BLaER1 treated with 17β-estradiol and CSF1 and Interleukin-3, amounts not matched to agents 10 nM and 100 nM (cell line): ENCODE measurements around the gene HSPB6.

Source experiments
- H3K27ac ChIP-seq, 11 experiments: shearing (Covaris generic); formaldehyde crosslinking; 2 replicates each; pipeline ENCODE4 v1.8.1; 2022
- H3K27me3 ChIP-seq, 11 experiments: shearing (Covaris generic); formaldehyde crosslinking; 2 replicates each; pipeline ENCODE4 v1.8.1; 2022
- H3K36me3 ChIP-seq, 11 experiments: shearing (Covaris generic); formaldehyde crosslinking; 2 replicates each; pipeline ENCODE4 v1.8.1; 2022
- H3K4me1 ChIP-seq, 10 experiments: shearing (Covaris generic); formaldehyde crosslinking; 2 replicates each; pipeline ENCODE4 v1.8.1; 2022
- H3K4me2 ChIP-seq, 11 experiments: shearing (Covaris generic); formaldehyde crosslinking; 2 replicates each; pipeline ENCODE4 v1.8.1; 2022
- H3K4me3 ChIP-seq, 10 experiments: shearing (Covaris generic); formaldehyde crosslinking; 2 replicates each; pipeline ENCODE4 v1.8.1; 2022
- H3K9ac ChIP-seq, 11 experiments: shearing (Covaris generic); formaldehyde crosslinking; 2 replicates each; pipeline ENCODE4 v1.8.1; 2022
- H3K9me3 ChIP-seq, 11 experiments: shearing (Covaris generic); formaldehyde crosslinking; replicated peaks in 1 of 11; 2 replicates each; pipeline ENCODE4 v1.8.1; 2022
- H4K20me1 ChIP-seq, 11 experiments: shearing (Covaris generic); formaldehyde crosslinking; 2 replicates each; pipeline ENCODE4 v1.8.1; 2022
- Cebpa-rat ChIP-seq, 11 experiments: shearing (Covaris generic); IDR thresholded peaks; 2 replicates each; pipeline ENCODE4 v1.8.1; 2022

HSPB6 gene

GRCh38 chr19:35719402-35720162 is 37.2 kb downstream of the HSPB6 start:
- Histone ChIP-seq H3K9ac (peak overlapping the region; percentile 92 to 98 (median 95)), H4K20me1 (peaks cover 52 to 80% (median 59%) of the 10 kb centered on the region in 11 experiments; a peak in 21 of 22 replicates), H3K4me3 (peak overlapping the region; percentile 73 to 98 (median 90)), H3K9me3 (no peaks in the 10 kb centered on the region), H3K27ac (peak overlapping the region in 8 of 11 experiments; percentile 88 to 96 (median 93); a peak in 14 of 22 replicates), H3K27me3 (no peaks in the 10 kb centered on the region), H3K4me2 (peak overlapping the region; percentile 83 to 99 (median 94)), H3K4me1 (peaks cover 26 to 35% (median 32%) of the 10 kb centered on the region in 10 experiments), H3K36me3 (peaks cover 41 to 53% (median 51%) of the 10 kb centered on the region in 11 experiments)
- no peak for TF ChIP-seq Cebpa-rat (IDR thresholded peaks at IDR 0.05)

GRCh38 chr19:35718345-35719041 is 38.3 kb downstream of the HSPB6 start:
- TF ChIP-seq Cebpa-rat (IDR thresholded peaks at IDR 0.05): no peak
- Histone ChIP-seq H3K27ac (peak overlapping the region; percentile 86 to 96 (median 93)), H3K4me3 (peak overlapping the region; percentile 73 to 98 (median 90)), H3K4me1 (peaks cover 26 to 45% (median 42%) of the 10 kb centered on the region in 10 experiments), H4K20me1 (peaks cover 42 to 73% (median 48%) of the 10 kb centered on the region in 11 experiments; a peak in 21 of 22 replicates), H3K4me2 (peak overlapping the region; percentile 83 to 99 (median 94)), H3K9me3 (no peaks in the 10 kb centered on the region), H3K27me3 (no peaks in the 10 kb centered on the region), H3K36me3 (peaks cover 30 to 42% (median 40%) of the 10 kb centered on the region in 11 experiments), H3K9ac (peak overlapping the region; percentile 92 to 98 (median 95))

GRCh38 chr19:35717665-35718344 is 39.0 kb downstream of the HSPB6 start, which contains the start of gene KMT2B:
TSS of gene KMT2B (plus strand) at chr19:35718003. CDS start at chr19:35718019, 16 bp downstream.
- H3K4me1 ChIP-seq: peaks cover 32 to 52% (median 49%) of the 10 kb centered on the region in 10 experiments
- peak within 1 kb of the TSS; percentile 92 to 100 (median 98) for H3K4me2 ChIP-seq
- peaks cover 36 to 71% (median 41%) of the 10 kb centered on the region in 11 experiments; a peak in 21 of 22 replicates for H4K20me1 ChIP-seq
- peak within 1 kb of the TSS; percentile 92 to 98 (median 95) for H3K9ac ChIP-seq
- H3K36me3 ChIP-seq: peaks cover 23 to 35% (median 33%) of the 10 kb centered on the region in 11 experiments
- no peak for TF ChIP-seq Cebpa-rat (IDR thresholded peaks at IDR 0.05)
- peak within 1 kb of the TSS; percentile 86 to 96 (median 93) for H3K27ac ChIP-seq
- no peaks in the 10 kb centered on the region for H3K27me3 ChIP-seq
- H3K4me3 ChIP-seq: peak within 1 kb of the TSS; percentile 73 to 98 (median 90)
- no peaks in the 10 kb centered on the region for H3K9me3 ChIP-seq

- peaks cover 15 to 27% (median 25%) of the 10 kb centered on the region in 11 experiments for H3K36me3 ChIP-seq
- H3K4me1 ChIP-seq: peaks cover 40 to 60% (median 57%) of the 10 kb centered on the region in 10 experiments
- peak overlapping the region; percentile 86 to 96 (median 93) for H3K27ac ChIP-seq
- H3K27me3 ChIP-seq: no peaks in the 10 kb centered on the region
- H3K9ac ChIP-seq: peak overlapping the region; percentile 92 to 98 (median 95)
- no peaks in the 10 kb centered on the region for H3K9me3 ChIP-seq
- peak overlapping the region; percentile 91 to 100 (median 98) for H3K4me2 ChIP-seq
- H4K20me1 ChIP-seq: peaks cover 28 to 63% (median 34%) of the 10 kb centered on the region in 11 experiments; a peak in 21 of 22 replicates
- no peak for TF ChIP-seq Cebpa-rat (IDR thresholded peaks at IDR 0.05)
- H3K4me3 ChIP-seq: peak overlapping the region; percentile 73 to 98 (median 90)
Observed at GRCh38 chr19:35716801-35717664, 39.8 kb downstream of the HSPB6 start.

- Histone ChIP-seq H3K9ac (peak overlapping the region; percentile 92 to 98 (median 95)), H3K4me2 (peak overlapping the region; percentile 91 to 100 (median 98)), H3K36me3 (peaks cover 8 to 19% (median 17%) of the 10 kb centered on the region in 11 experiments), H3K9me3 (no peaks in the 10 kb centered on the region), H3K27me3 (no peaks in the 10 kb centered on the region), H3K4me3 (peak overlapping the region; percentile 73 to 98 (median 90)), H4K20me1 (peaks cover 20 to 55% (median 25%) of the 10 kb centered on the region in 11 experiments; a peak in 21 of 22 replicates), H3K27ac (peak overlapping the region; percentile 27 to 96 (median 93); a peak in 21 of 22 replicates), H3K4me1 (peaks cover 41 to 68% (median 65%) of the 10 kb centered on the region in 10 experiments)
- no peak for TF ChIP-seq Cebpa-rat (IDR thresholded peaks at IDR 0.05)
Observed at GRCh38 chr19:35715981-35716800, 40.6 kb downstream of the HSPB6 start.

GRCh38 chr19:35715355-35715809 is 41.4 kb downstream of the HSPB6 start:
- no peaks in the 10 kb centered on the region for H3K9me3 ChIP-seq
- H3K27ac ChIP-seq: peak overlapping the region in 7 of 11 experiments; percentile 27 to 95 (median 93); a peak in 7 of 22 replicates
- peak overlapping the region; percentile 92 to 98 (median 95); a peak in 21 of 22 replicates for H3K9ac ChIP-seq
- no peak for TF ChIP-seq Cebpa-rat (IDR thresholded peaks at IDR 0.05)
- H3K36me3 ChIP-seq: peaks cover 8 to 13% (median 11%) of the 10 kb centered on the region in 11 experiments
- no peaks in the 10 kb centered on the region for H3K27me3 ChIP-seq
- peak overlapping the region; percentile 91 to 100 (median 98) for H3K4me2 ChIP-seq
- H3K4me1 ChIP-seq: peaks cover 41 to 76% (median 69%) of the 10 kb centered on the region in 10 experiments
- peaks cover 19 to 49% (median 21%) of the 10 kb centered on the region in 11 experiments; a peak in 21 of 22 replicates for H4K20me1 ChIP-seq
- peak overlapping the region; percentile 73 to 98 (median 90) for H3K4me3 ChIP-seq
